ENCODE data around the gene DENND1A.
"Not testable (repeated sequence)": the region's sequence is repeated elsewhere in the genome, so short reads cannot be mapped to it uniquely, and the experiment has no call there.

DENND1A gene

GRCh38 chr9:123335986-123336329 lies 594.0 kb downstream of the DENND1A start:
- TF ChIP-seq CTCF (IDR thresholded peaks at IDR 0.05; ENCODE audit: control insufficient read depth, extremely low read depth, insufficient read depth), result no peak
- no peak for DNase-seq (ENCODE audit: low read depth)
- no peak overlapping the region for H3K4me3 ChIP-seq (ENCODE audit: low read depth, low read length)

GRCh38 chr9:123335193-123335985 lies 594.5 kb downstream of the DENND1A start:
- no peak for TF ChIP-seq CTCF (IDR thresholded peaks at IDR 0.05; ENCODE audit: control insufficient read depth, extremely low read depth, insufficient read depth)
- DNase-seq (ENCODE audit: low read depth), result no peak
- no peak overlapping the region for H3K4me3 ChIP-seq (ENCODE audit: low read depth, low read length)

GRCh38 chr9:123334639-123335038 lies 595.3 kb downstream of the DENND1A start:
- no peak overlapping the region for H3K4me3 ChIP-seq (ENCODE audit: low read depth, low read length)
- DNase-seq (ENCODE audit: low read depth), result no peak
- no peak for TF ChIP-seq CTCF (IDR thresholded peaks at IDR 0.05; ENCODE audit: control insufficient read depth, extremely low read depth, insufficient read depth)

- not testable (repeated sequence) for H3K4me3 ChIP-seq (ENCODE audit: low read depth, low read length); DNase-seq (ENCODE audit: low read depth)
Measured at GRCh38 chr9:123333058-123333669, 596.8 kb downstream of the DENND1A start.

- H3K4me3 ChIP-seq (ENCODE audit: low read depth, low read length), result no peak overlapping the region
- no peak for TF ChIP-seq CTCF (IDR thresholded peaks at IDR 0.05; ENCODE audit: control insufficient read depth, extremely low read depth, insufficient read depth)
- DNase-seq (ENCODE audit: low read depth), result no peak
Measured at GRCh38 chr9:123331346-123332060, 598.4 kb downstream of the DENND1A start.

Data from LNCaP clone FGC (cell line).